ENCODE measurements around the gene TMEM121.

TMEM121 gene

GRCh38 chr14:105525861-105526775 lies at the start of gene TMEM121:
Gene TMEM121 (plus strand): TSS chr14:105526583. CDS start chr14:105528835, 2,252 bp downstream.
- DNase-seq (ENCODE audit: low spot score) = peak; percentile 33

- no peak for DNase-seq (ENCODE audit: low spot score)
Observed at GRCh38 chr14:105476831-105477659, 49.3 kb upstream of the TMEM121 start.

- DNase-seq (ENCODE audit: low spot score) = no peak
Observed at GRCh38 chr14:105477660-105478397, 48.6 kb upstream of the TMEM121 start.

- no peak for DNase-seq (ENCODE audit: low spot score)
Observed at GRCh38 chr14:105478398-105479251, 47.8 kb upstream of the TMEM121 start.

GRCh38 chr14:105479431-105480158 lies 46.8 kb upstream of the TMEM121 start:
- DNase-seq (ENCODE audit: low spot score) = no peak

- DNase-seq (ENCODE audit: low spot score) = no peak
Observed at GRCh38 chr14:105480199-105480746, 46.1 kb upstream of the TMEM121 start.

- peak; percentile 89 for DNase-seq (ENCODE audit: low spot score)
Observed at GRCh38 chr14:105480807-105481801, 45.3 kb upstream of the TMEM121 start.

- DNase-seq (ENCODE audit: low spot score) = peak; percentile 78
Observed at GRCh38 chr14:105481886-105482457, 44.4 kb upstream of the TMEM121 start.

- DNase-seq (ENCODE audit: low spot score) = no peak
Observed at GRCh38 chr14:105482486-105483110, 43.8 kb upstream of the TMEM121 start.

GRCh38 chr14:105483300-105484068 lies 42.9 kb upstream of the TMEM121 start:
- DNase-seq (ENCODE audit: low spot score) = no peak

- no peak for DNase-seq (ENCODE audit: low spot score)
Observed at GRCh38 chr14:105484069-105484996, 42.0 kb upstream of the TMEM121 start.

- no peak for DNase-seq (ENCODE audit: low spot score)
Observed at GRCh38 chr14:105484997-105485393, 41.4 kb upstream of the TMEM121 start.

GRCh38 chr14:105485739-105486162 lies 40.6 kb upstream of the TMEM121 start:
- DNase-seq (ENCODE audit: low spot score) = peak; percentile 47

GRCh38 chr14:105486163-105486973 lies 40.0 kb upstream of the TMEM121 start, which contains the start of gene CRIP1:
Gene CRIP1 (plus strand): TSS chr14:105486886. CDS start chr14:105487260, 374 bp downstream.
- DNase-seq (ENCODE audit: low spot score) = no peak

GRCh38 chr14:105486974-105487448 lies 39.4 kb upstream of the TMEM121 start:
- no peak for DNase-seq (ENCODE audit: low spot score)
